KOPT-K1 (cell line): Measurements from ENCODE around the gene FGD6.
"Not testable (repeated sequence)": the region's sequence is repeated elsewhere in the genome, so short reads cannot be mapped to it uniquely, and the experiment has no call there.

Experiments
- H3K27ac ChIP-seq: fragments of 200-600 bp; sonication (generic); 2 replicates; pipeline ENCODE4 v1.5.1; 2016; ENCODE audit warnings: antibody characterized with exemption, mild to moderate bottlenecking, low read depth, low read length; ENCODE audit not compliant: poor library complexity, severe bottlenecking
- H3K36me3 ChIP-seq: fragments of 200-600 bp; sonication (generic); 2 replicates; pipeline ENCODE4 v1.5.1; 2017; ENCODE audit warnings: antibody characterized with exemption, mild to moderate bottlenecking, low read length, moderate library complexity; ENCODE audit not compliant: insufficient read depth
- H3K9me3 ChIP-seq: fragments of 200-600 bp; sonication (generic); 2 replicates; pipeline ENCODE4 v1.5.1; 2017; ENCODE audit warnings: antibody characterized with exemption, low read length, mild to moderate bottlenecking; ENCODE audit not compliant: insufficient read depth, poor library complexity, severe bottlenecking

FGD6 gene

DNA sequence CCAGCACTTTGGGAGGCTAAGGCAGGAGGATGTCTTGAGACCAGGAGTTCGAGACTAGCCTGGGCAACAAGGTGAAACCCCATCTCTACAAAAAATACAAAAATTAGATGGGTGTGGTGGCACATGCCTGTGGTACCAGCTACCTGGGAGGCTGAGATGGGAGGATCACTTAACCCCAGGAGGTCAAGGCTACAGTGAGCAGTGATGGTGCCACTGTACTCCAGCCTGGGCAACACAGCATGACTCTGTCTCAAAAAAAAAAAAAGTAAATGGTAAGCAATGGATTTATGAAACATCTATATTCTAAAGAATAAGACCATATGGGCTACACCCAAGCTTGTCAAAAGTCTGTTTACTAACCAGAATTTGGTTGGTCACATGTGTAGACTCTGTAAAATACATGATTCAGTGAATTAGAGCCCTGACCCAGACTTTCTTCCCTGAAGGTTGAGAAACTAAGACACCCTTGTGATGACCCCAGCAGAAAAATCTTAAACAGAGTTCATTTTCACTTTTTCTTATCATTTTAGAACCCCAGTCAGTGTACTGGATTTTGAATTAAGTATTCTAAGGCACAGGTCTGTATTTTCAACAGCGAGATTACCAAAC is 12.1 kb downstream of the FGD6 start:
- Histone ChIP-seq H3K9me3 (no peaks in the 10 kb centered on the region), H3K27ac (no peak overlapping the region)

DNA sequence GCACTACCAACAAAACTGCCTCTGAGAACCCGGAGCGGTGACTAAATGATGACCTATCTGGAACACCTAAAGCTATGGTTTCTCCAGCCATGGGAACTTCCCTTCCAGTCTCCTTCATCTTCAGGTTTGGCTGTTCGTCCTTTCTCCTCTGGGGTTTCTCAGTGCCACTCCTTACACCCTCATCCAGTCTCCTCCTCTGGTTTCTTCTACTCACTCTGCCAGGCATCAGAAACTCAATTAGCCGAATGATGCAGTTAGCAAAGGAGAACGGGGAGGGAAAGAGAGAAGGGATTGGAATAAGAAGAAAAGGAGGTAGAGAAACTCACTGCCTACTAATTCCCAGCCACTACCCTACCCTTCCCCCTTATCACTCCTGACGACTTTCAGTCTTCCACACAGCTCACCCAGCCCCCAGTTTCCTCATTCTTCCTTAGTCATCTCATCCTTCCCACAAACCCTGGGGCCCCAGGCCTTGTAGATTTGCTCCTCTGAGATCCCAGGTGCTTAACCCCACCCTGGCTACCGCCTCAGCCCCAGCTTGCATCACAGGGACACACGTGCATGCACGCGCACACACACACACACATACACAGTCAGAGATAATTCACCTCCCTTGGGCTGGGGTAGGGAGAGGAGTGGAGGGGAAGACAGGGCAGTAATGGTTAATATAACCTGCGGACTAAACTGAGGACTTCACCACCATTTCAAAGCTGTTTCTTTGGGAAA is 13.0 kb downstream of the FGD6 start:
- no peaks in the 10 kb centered on the region for H3K36me3 ChIP-seq
- H3K9me3 ChIP-seq, result no peaks in the 10 kb centered on the region
- H3K27ac ChIP-seq, result no peak overlapping the region

More for the DNA sequence above, 12.1 kb downstream of the FGD6 start:
- no peaks in the 10 kb centered on the region for H3K36me3 ChIP-seq

- H3K36me3 ChIP-seq, result no peaks in the 10 kb centered on the region
- no peaks in the 10 kb centered on the region for H3K9me3 ChIP-seq
- H3K27ac ChIP-seq, result no peak overlapping the region
Observed at GRCh38 chr12:95203487-95204030, 13.7 kb downstream of the FGD6 start.

DNA sequence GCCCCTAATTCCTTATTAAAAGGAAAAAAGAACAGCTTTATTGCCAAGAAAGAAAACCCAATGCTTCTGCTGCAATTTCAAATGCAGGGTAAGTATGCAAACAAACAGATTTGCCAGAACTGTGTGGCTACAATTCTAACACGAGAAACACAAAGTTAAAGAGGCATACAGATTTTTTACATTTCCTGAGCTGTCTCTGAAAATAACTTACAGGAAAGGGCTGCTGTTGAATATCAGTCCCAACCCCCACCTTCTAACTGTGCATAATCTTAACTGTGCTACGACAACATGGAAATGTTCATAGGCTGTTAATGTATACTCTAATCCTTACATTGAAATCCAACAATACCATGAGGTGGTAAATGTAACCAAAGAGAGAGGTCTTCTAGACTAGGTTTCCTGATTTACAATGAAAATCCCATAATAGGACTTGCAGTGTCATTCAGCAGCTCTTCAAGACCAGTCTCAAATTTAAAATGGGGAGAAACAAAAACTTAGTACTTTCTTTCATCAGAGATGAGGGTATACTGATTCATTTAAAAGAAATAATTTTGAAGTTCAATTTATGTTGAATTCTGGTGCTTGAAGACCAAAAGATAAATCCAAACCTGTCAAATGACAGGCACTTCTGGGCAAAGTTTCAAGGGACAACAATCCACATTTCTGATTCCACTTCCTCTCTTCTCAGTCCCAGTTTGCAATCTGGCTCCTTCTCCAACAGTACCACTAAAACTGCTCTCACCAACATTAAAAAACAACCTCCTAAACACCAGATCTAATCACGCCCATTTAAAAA is 14.4 kb downstream of the FGD6 start:
- Histone ChIP-seq H3K27ac (no peak overlapping the region), H3K36me3 (no peaks in the 10 kb centered on the region), H3K9me3 (no peaks in the 10 kb centered on the region)

- Histone ChIP-seq H3K27ac (no peak overlapping the region), H3K36me3 (no peaks in the 10 kb centered on the region), H3K9me3 (no peaks in the 10 kb centered on the region)
Observed at GRCh38 chr12:95201056-95201670, 16.1 kb downstream of the FGD6 start.

- no peaks in the 10 kb centered on the region for H3K9me3 ChIP-seq
- no peaks in the 10 kb centered on the region for H3K36me3 ChIP-seq
- H3K27ac ChIP-seq, result no peak overlapping the region
Observed at GRCh38 chr12:95200128-95200894, 17.0 kb downstream of the FGD6 start.

DNA sequence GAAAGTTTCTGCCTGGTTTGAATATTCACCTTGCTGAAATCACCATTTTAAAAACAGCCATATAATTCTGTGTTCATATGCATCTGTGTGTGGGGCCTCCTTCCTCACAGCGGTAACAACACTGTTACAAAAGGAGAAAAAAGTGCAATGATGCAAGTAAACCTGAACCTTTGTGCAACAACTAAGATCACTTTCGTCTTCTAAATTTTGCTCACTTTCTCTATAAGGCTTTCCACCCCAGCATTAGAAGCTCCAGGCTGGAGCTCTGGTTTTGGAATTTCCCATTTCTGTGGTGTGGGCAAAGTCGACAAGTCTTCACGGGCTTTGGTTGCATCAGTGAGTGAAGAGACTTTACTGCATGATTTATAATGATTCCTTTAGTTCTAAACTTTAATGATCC is 18.4 kb downstream of the FGD6 start:
- Histone ChIP-seq H3K27ac (no peak overlapping the region), H3K36me3 (no peaks in the 10 kb centered on the region)

GRCh38 chr12:95197636-95198035 is 19.6 kb downstream of the FGD6 start:
- Histone ChIP-seq H3K36me3 (no peaks in the 10 kb centered on the region), H3K27ac (no peak overlapping the region), H3K9me3 (no peaks in the 10 kb centered on the region)

More for the DNA sequence above, 18.4 kb downstream of the FGD6 start:
- H3K9me3 ChIP-seq, result no peaks in the 10 kb centered on the region

GRCh38 chr12:95196875-95197569 is 20.2 kb downstream of the FGD6 start:
- H3K36me3 ChIP-seq, H3K9me3 ChIP-seq, H3K27ac ChIP-seq: not testable (repeated sequence)

GRCh38 chr12:95195122-95195521 is 22.1 kb downstream of the FGD6 start:
- H3K27ac ChIP-seq, result no peak overlapping the region
- no peaks in the 10 kb centered on the region for H3K36me3 ChIP-seq
- H3K9me3 ChIP-seq, result no peaks in the 10 kb centered on the region

DNA sequence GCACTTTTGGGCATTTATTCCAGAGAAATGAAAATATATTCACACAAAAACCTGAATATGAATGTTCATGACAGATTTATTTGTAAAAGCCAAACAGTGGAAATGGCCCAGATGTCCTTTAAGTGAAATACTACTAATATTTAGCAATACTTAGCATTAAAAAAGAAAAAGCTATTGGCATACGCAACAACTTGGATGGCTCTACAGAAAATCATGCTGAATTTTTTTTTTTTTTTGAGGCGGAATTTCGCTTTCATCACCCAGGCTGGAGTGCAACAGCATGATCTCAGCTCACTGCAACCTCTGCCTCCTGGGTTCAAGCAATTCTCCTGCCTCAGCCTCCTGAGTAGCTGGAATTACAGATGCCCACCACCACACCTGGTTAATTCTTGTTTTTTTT is 24.1 kb downstream of the FGD6 start:
- no peaks in the 10 kb centered on the region for H3K9me3 ChIP-seq

GRCh38 chr12:95192271-95192670 is 25.0 kb downstream of the FGD6 start:
- Histone ChIP-seq H3K9me3 (no peaks in the 10 kb centered on the region), H3K27ac (no peak overlapping the region), H3K36me3 (no peaks in the 10 kb centered on the region)

More for the DNA sequence above, 24.1 kb downstream of the FGD6 start:
- H3K27ac ChIP-seq, result no peak overlapping the region
- H3K36me3 ChIP-seq, result no peaks in the 10 kb centered on the region

- Histone ChIP-seq H3K9me3 (no peaks in the 10 kb centered on the region), H3K27ac (no peak overlapping the region), H3K36me3 (no peaks in the 10 kb centered on the region)
Observed at GRCh38 chr12:95191060-95191696, 26.1 kb downstream of the FGD6 start.
